OCI-LY7 (cell line): Measurements from ENCODE around the gene ADGRG4.

Experiments
- CTCF ChIP-seq: fragments of 200-600 bp; sonication (generic); conservative IDR thresholded peaks from 2 replicates; pipeline ENCODE4 v1.5.1; 2014; ENCODE audit warnings: mild to moderate bottlenecking, antibody characterized with exemption, low read length, moderate library complexity, mixed read lengths
- EZH2phosphoT487 ChIP-seq: fragments of 200-600 bp; sonication (generic); IDR thresholded peaks from 2 replicates; pipeline ENCODE4 v1.6.1; 2018; ENCODE audit warnings: low read depth, borderline replicate concordance, mild to moderate bottlenecking, mixed run types, antibody characterized with exemption, low read length, moderate library complexity, mixed read lengths

DNA sequence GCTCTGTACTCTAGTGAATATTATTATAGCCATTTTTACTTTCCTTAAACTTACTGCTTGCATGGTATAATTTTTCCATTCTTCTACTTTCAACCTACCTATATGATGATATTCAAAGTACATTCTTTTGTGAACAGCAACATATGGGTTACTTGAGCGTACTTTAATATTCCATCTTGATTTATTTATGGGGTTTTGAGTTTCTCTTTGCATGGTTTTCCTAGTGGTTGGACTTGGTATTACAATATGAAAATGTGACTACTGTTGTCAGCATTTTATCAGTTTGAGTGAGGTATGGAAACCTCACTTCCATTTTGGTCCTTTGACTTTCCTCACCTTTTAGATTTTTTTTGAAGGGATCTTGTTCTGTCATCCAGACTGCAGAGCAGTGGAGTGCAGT is 35.9 kb downstream of the ADGRG4 start:
- TF ChIP-seq CTCF (peak; percentile 65), EZH2phosphoT487 (no peak)
